ENCODE measurements around the gene CAP2. TPM values are rescaled to one million over a fixed set of nuclear protein-coding genes. Genes with fewer than 3 reads are reported as not detected.

Gene CAP2
- total RNA-seq, 1 donor from 2014 or later, result not detected

- POLR2A ChIA-PET, result no interaction called here
- CTCF ChIA-PET, result no interaction called here
- H3K36me3 Mint-ChIP-seq (ENCODE audit: low read depth), result no peaks in the 10 kb centered on the region
- TF ChIP-seq CTCF (IDR thresholded peaks at IDR 0.05), result no peak
- peaks cover 7% of the 10 kb centered on the region for H3K27me3 Mint-ChIP-seq
- no peaks in the 10 kb centered on the region for H3K4me1 Mint-ChIP-seq
- intact Hi-C loops (cut with micrococcal nuclease), result no loop called here
- H3K4me3 Mint-ChIP-seq, result no peak overlapping the region
- ATAC-seq (ENCODE audit: low read depth) (no peak), DNase-seq (no peak)
- H3K27ac Mint-ChIP-seq, result no peak overlapping the region
- H3K9me3 Mint-ChIP-seq, result no peaks in the 10 kb centered on the region
Observed at GRCh38 chr6:17556014-17556413, 162.6 kb downstream of the CAP2 start.

GRCh38 chr6:17562636-17563035, 169.2 kb downstream of the CAP2 start:
- DNase-seq (no peak), ATAC-seq (ENCODE audit: low read depth) (no peak)
- intact Hi-C loops (cut with micrococcal nuclease), result no loop called here
- Mint-ChIP-seq H3K4me3 (no peak overlapping the region), H3K27me3 (peaks cover 2% of the 10 kb centered on the region), H3K36me3 (ENCODE audit: low read depth) (peaks cover 1% of the 10 kb centered on the region), H3K9me3 (peaks cover 4% of the 10 kb centered on the region), H3K27ac (no peak overlapping the region), H3K4me1 (no peaks in the 10 kb centered on the region)
- ChIA-PET POLR2A (no interaction called here), CTCF (no interaction called here)
- TF ChIP-seq CTCF (IDR thresholded peaks at IDR 0.05), result no peak

GRCh38 chr6:17565399-17565798, 172.0 kb downstream of the CAP2 start:
- DNase-seq (no peak), ATAC-seq (ENCODE audit: low read depth) (no peak)
- Mint-ChIP-seq H3K9me3 (peaks cover 4% of the 10 kb centered on the region), H3K4me1 (no peaks in the 10 kb centered on the region), H3K27ac (no peak overlapping the region), H3K27me3 (peaks cover 2% of the 10 kb centered on the region), H3K4me3 (no peak overlapping the region), H3K36me3 (ENCODE audit: low read depth) (peaks cover 1% of the 10 kb centered on the region)
- ChIA-PET CTCF (interaction anchor here (0.6 kb wide), 1 partner anchor 410 kb away, joined by 3 read pairs; no protein-coding TSS in a partner anchor), POLR2A (no interaction called here)
- TF ChIP-seq CTCF (IDR thresholded peaks at IDR 0.05), result no peak
- intact Hi-C loops (cut with micrococcal nuclease), result no loop called here

GRCh38 chr6:17574866-17575560, 181.6 kb downstream of the CAP2 start:
- CTCF ChIA-PET, result interaction anchor here (1.1 kb wide), 1 partner anchor 9 kb away, joined by 3 read pairs; no protein-coding TSS in a partner anchor
- Mint-ChIP-seq H3K4me1 (no peaks in the 10 kb centered on the region), H3K9me3 (peaks cover 11% of the 10 kb centered on the region), H3K4me3 (no peak overlapping the region), H3K27ac (no peak overlapping the region), H3K27me3 (peaks cover 17% of the 10 kb centered on the region), H3K36me3 (ENCODE audit: low read depth) (no peaks in the 10 kb centered on the region)
- POLR2A ChIA-PET, result no interaction called here
- no peak for ATAC-seq (ENCODE audit: low read depth)
- no peak for TF ChIP-seq CTCF (IDR thresholded peaks at IDR 0.05)
- intact Hi-C loops (cut with micrococcal nuclease), result no loop called here
- DNase-seq, result no peak

GRCh38 chr6:17577059-17577458, 183.7 kb downstream of the CAP2 start:
- CTCF ChIA-PET, result no interaction called here
- Mint-ChIP-seq H3K27me3 (peaks cover 17% of the 10 kb centered on the region), H3K9me3 (peaks cover 15% of the 10 kb centered on the region), H3K36me3 (ENCODE audit: low read depth) (no peaks in the 10 kb centered on the region), H3K27ac (no peak overlapping the region), H3K4me1 (peaks cover 2% of the 10 kb centered on the region), H3K4me3 (no peak overlapping the region)
- DNase-seq (no peak), ATAC-seq (ENCODE audit: low read depth) (no peak)
- POLR2A ChIA-PET, result no interaction called here
- no peak for TF ChIP-seq CTCF (IDR thresholded peaks at IDR 0.05)
- intact Hi-C loops (cut with micrococcal nuclease), result no loop called here
